HCT116 (cell line): Measurements from ENCODE around the gene MAGEA4. TPM values are rescaled to one million over a fixed set of nuclear protein-coding genes. Genes with fewer than 3 reads are reported as not detected.

Source experiments
- ATAC-seq: fragments of 200-7000 bp; cut with Tn5 transposase; 2 replicates; pipeline ENCODE4 v1.9.1; 2020; ENCODE audit warnings: mild to moderate bottlenecking, moderate library complexity
- BruUV-seq: library from RNA; stranded (reverse); fragments of 400-500 nt; replicated peaks from 2 replicates; lab custom pipeline; 2021; lab: Mats Ljungman, UMichigan
- CTCF ChIA-PET: fragments of 300-600 bp; sonication (Branson Sonifier 250); formaldehyde crosslinking; loops from one replicate; lab custom pipeline; 2021; ENCODE audit warnings: antibody characterized with exemption; lab: Charles Lee
- POLR2A ChIA-PET: fragments of 300-600, 350-600 bp; sonication (Branson Sonifier 250); formaldehyde crosslinking; loops from one replicate; lab custom pipeline; 2021; ENCODE audit warnings: antibody characterized with exemption; lab: Charles Lee
- RAD21 ChIA-PET, 2 experiments: fragments of 300-600 bp; sonication (Branson Sonifier 250); formaldehyde crosslinking; loops; one replicate each; lab custom pipeline; 2023; ENCODE audit warnings: low total read pairs in 2 of 2; ENCODE audit not compliant: uncharacterized antibody in 2 of 2, unreplicated experiment in 2 of 2, low non-redundant PET in 1 of 2; lab: Charles Lee
- DNase-seq: peaks from one replicate; pipeline ENCODE4 v3.0.0-alpha.2; 2010; ENCODE audit warnings: low read depth, low spot score
- H2AFZ ChIP-seq: fragments of 200-600 bp; shearing (Covaris generic), sonication (generic); 2 replicates; pipeline ENCODE4 v1.6.1; 2017; ENCODE audit warnings: low read depth, mixed run types, mixed read lengths, antibody characterized with exemption, low read length; ENCODE audit not compliant: poor library complexity, severe bottlenecking
- H3K27ac ChIP-seq: 2 replicates; pipeline ENCODE4 v1.5.1; 2012; ENCODE audit warnings: low read depth, low read length
- H3K27me3 ChIP-seq: fragments of 200-600 bp; sonication (generic); 2 replicates; pipeline ENCODE4 v1.6.1; 2016; ENCODE audit warnings: mixed run types, low read length, mixed read lengths; ENCODE audit not compliant: insufficient read depth
- H3K36me3 ChIP-seq, 2 experiments: fragments of 200-500 bp in 1 of 2; fragments of 200-600 bp in 1 of 2; sonication (Bioruptor generic) in 1 of 2; sonication (generic) in 1 of 2; 2 replicates each; pipeline versions ENCODE4 v1.5.1 to v1.6.1; 2014 to 2016; ENCODE audit warnings: low read length in 2 of 2, inconsistent platforms in 1 of 2, mixed read lengths in 1 of 2, mixed run types in 1 of 2; ENCODE audit not compliant: insufficient read depth in 2 of 2, control insufficient read depth in 1 of 2
- H3K4me1 ChIP-seq, 2 experiments: fragments of 200-600 bp in 1 of 2; sonication (generic) in 1 of 2; 2 replicates each; pipeline versions ENCODE4 v1.5.1 to v1.6.1; 2012 to 2017; ENCODE audit warnings: low read length in 2 of 2, inconsistent platforms in 1 of 2, mild to moderate bottlenecking in 1 of 2, mixed read lengths in 1 of 2, mixed run types in 1 of 2, moderate library complexity in 1 of 2; ENCODE audit not compliant: insufficient read depth in 2 of 2, control insufficient read depth in 1 of 2
- H3K4me2 ChIP-seq: fragments of 200-600 bp; sonication (generic); 2 replicates; pipeline ENCODE4 v1.6.1; 2017; ENCODE audit warnings: mixed run types, low read length, mixed read lengths
- H3K4me3 ChIP-seq, 2 experiments: fragments of 200-600 bp in 1 of 2; sonication (generic) in 1 of 2; replicated peaks in 1 of 2; 2 replicates each; pipeline ENCODE4 v1.5.1; 2011 to 2016; ENCODE audit warnings: low read length in 2 of 2, control low read depth in 1 of 2, low read depth in 1 of 2, mild to moderate bottlenecking in 1 of 2, mixed read lengths in 1 of 2, mixed run types in 1 of 2
- H3K79me2 ChIP-seq: fragments of 200-600 bp; sonication (generic); 2 replicates; pipeline ENCODE4 v1.6.1; 2017; ENCODE audit warnings: mild to moderate bottlenecking, mixed run types, low read length, moderate library complexity, mixed read lengths; ENCODE audit not compliant: insufficient read depth
- H3K9ac ChIP-seq: fragments of 200-600 bp; sonication (generic); 2 replicates; pipeline ENCODE4 v1.6.1; 2016; ENCODE audit warnings: low read length, mixed read lengths
- H3K9me2 ChIP-seq: fragments of 200-600 bp; sonication (generic), shearing (Covaris generic); 2 replicates; pipeline ENCODE4 v1.6.1; 2017; ENCODE audit warnings: mixed run types, mild to moderate bottlenecking, moderate library complexity; ENCODE audit not compliant: insufficient read depth
- H3K9me3 ChIP-seq, 2 experiments: fragments of 200-500 bp in 1 of 2; fragments of 200-600 bp in 1 of 2; sonication (Bioruptor generic) in 1 of 2; sonication (generic) in 1 of 2; 2 replicates each; pipeline ENCODE4 v1.6.1; 2014 to 2017; ENCODE audit warnings: low read length in 2 of 2, mixed read lengths in 2 of 2, inconsistent platforms in 1 of 2, low read depth in 1 of 2, mild to moderate bottlenecking in 1 of 2, mixed run types in 1 of 2, moderate library complexity in 1 of 2; ENCODE audit not compliant: control insufficient read depth in 1 of 2, insufficient read depth in 1 of 2
- H4K20me1 ChIP-seq: fragments of 200-600 bp; sonication (generic), shearing (Covaris generic); 2 replicates; pipeline ENCODE4 v1.6.1; 2017; ENCODE audit warnings: mixed run types, mild to moderate bottlenecking, moderate library complexity; ENCODE audit not compliant: insufficient read depth
- ATF3 ChIP-seq: IDR thresholded peaks from 2 replicates; pipeline ENCODE4 v1.6.1; 2012
- CEBPB ChIP-seq: IDR thresholded peaks from 2 replicates; pipeline ENCODE4 v1.6.1; 2012; ENCODE audit warnings: low read depth
- ELF1 ChIP-seq: IDR thresholded peaks from 2 replicates; pipeline ENCODE4 v1.6.1; 2012; ENCODE audit warnings: low read depth, borderline replicate concordance
- SP1 ChIP-seq: IDR thresholded peaks from 2 replicates; pipeline ENCODE4 v1.6.1; 2012; ENCODE audit warnings: low read depth
- intact Hi-C: fragments of 100-400 bp; cut with micrococcal nuclease; formaldehyde crosslinking; loops from 2 replicates; pipeline ENCODE4 v1.10.0; 2022
- total RNA-seq: library from RNA; stranded (reverse); gene quantifications from one replicate; pipeline ENCODE4 v1.2.1, GENCODE V29; 2021; ENCODE audit not compliant: unreplicated experiment

Gene MAGEA4
- total RNA-seq, 1 experiment from 2014 or later, result not detected

- H3K4me1 ChIP-seq, result peaks cover 14 to 28% of the 10 kb centered on the region in 2 experiments; a peak in 3 of 4 replicates
- no peak for TF ChIP-seq ELF1
- TF ChIP-seq SP1, result no peak
- H3K4me3 ChIP-seq, result no peak overlapping the region
- H3K9me3 ChIP-seq, result no peaks in the 10 kb centered on the region
- H2AFZ ChIP-seq, result no peak overlapping the region
- no peak overlapping the region for H3K9ac ChIP-seq
- H3K27ac ChIP-seq, result no peak overlapping the region
- no peaks in the 10 kb centered on the region for H4K20me1 ChIP-seq
- DNase-seq (no peak), ATAC-seq (no peak)
- ChIA-PET CTCF (no interaction called here), RAD21 (no interaction called here), POLR2A (no interaction called here)
- intact Hi-C loops, result no loop called here
- no TSS peak for BruUV-seq
- H3K36me3 ChIP-seq, result no peaks in the 10 kb centered on the region
- H3K9me2 ChIP-seq, result no peaks in the 10 kb centered on the region
- no peaks in the 10 kb centered on the region for H3K79me2 ChIP-seq
- 0 out of 2 replicates have a peak overlapping the region, but pooled peaks have one; percentile 37 for H3K4me2 ChIP-seq
- no peaks in the 10 kb centered on the region; the same call in 1 of the 2 replicates for H3K27me3 ChIP-seq
These were observed 57.3 kb downstream of the MAGEA4 start for GRCh38 chrX:151970027-151970426.

DNA sequence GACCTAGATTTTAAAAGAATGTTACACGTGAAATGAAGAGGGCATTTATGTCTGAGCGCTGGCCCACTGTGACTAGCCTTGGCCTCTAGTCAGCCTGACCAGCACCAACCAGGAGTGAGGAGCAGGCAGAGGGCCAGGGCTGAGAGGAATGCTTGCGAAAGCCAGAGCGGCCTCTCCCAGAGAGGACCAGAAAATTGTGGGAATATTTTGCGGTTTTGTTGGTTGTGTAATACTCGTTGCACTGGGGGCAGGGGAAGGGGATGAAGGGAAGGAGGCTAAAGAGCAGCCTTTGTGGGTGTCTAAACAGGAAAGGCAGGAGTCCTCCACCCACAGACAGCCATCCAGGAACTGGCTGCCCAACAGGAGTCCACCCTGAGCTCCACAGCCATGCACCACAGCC is 58.0 kb downstream of the MAGEA4 start:
- H3K27ac ChIP-seq, result no peak overlapping the region
- intact Hi-C loops, result no loop called here
- TF ChIP-seq ATF3 (no peak), CEBPB (peak; percentile 85), SP1 (peak; percentile 9; the same call in 1 of the 2 replicates)
- TF ChIP-seq, all 23 proteins: peak for 2
- DNase-seq (no peak), ATAC-seq (peak; percentile 49)
- Histone ChIP-seq H3K27me3 (no peaks in the 10 kb centered on the region; the same call in 1 of the 2 replicates), H3K36me3 (no peaks in the 10 kb centered on the region), H2AFZ (no peak overlapping the region), H3K4me2 (peak overlapping the region; percentile 37), H3K9me2 (no peaks in the 10 kb centered on the region), H3K9me3 (no peaks in the 10 kb centered on the region), H3K79me2 (no peaks in the 10 kb centered on the region), H3K9ac (no peak overlapping the region), H3K4me3 (no peak overlapping the region), H4K20me1 (no peaks in the 10 kb centered on the region), H3K4me1 (peaks cover 15 to 29% of the 10 kb centered on the region in 2 experiments; a peak in 3 of 4 replicates)
- CTCF ChIA-PET, result no interaction called here
- BruUV-seq, result no TSS peak
- RAD21 ChIA-PET, result no interaction called here
- POLR2A ChIA-PET, result no interaction called here
